ENCODE data around the gene ANKRD40. TPM values are rescaled to one million over a fixed set of nuclear protein-coding genes. Genes with fewer than 3 reads are reported as not detected.

ANKRD40 gene
- total and polyA plus RNA-seq, 10 of the 15 experiments (the other 5 are each of a cell fraction or from before 2014, with no cell fraction given): 5.9 to 21.7 (median 14.8) TPM

DNA sequence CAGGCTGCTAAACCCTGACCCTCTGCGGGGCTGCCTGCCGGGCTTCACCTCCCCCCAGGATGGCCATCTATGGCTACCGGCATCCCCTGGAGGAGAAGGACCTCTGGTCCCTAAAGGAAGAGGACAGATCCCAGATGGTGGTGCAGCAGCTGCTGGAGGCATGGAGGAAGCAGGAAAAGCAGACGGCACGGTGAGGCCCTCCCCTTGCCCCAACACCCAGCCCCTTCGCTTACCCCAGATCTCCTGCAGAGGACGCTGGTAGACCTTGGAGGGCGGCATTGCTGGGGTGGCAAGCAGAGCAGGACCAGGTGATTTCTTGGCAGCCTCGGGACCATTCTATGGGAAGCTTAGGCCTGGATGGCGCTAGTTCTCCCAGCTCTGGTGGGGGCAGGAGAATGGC, 48.5 kb downstream of the ANKRD40 start (continued):
- TF ChIP-seq, protein P1, sequence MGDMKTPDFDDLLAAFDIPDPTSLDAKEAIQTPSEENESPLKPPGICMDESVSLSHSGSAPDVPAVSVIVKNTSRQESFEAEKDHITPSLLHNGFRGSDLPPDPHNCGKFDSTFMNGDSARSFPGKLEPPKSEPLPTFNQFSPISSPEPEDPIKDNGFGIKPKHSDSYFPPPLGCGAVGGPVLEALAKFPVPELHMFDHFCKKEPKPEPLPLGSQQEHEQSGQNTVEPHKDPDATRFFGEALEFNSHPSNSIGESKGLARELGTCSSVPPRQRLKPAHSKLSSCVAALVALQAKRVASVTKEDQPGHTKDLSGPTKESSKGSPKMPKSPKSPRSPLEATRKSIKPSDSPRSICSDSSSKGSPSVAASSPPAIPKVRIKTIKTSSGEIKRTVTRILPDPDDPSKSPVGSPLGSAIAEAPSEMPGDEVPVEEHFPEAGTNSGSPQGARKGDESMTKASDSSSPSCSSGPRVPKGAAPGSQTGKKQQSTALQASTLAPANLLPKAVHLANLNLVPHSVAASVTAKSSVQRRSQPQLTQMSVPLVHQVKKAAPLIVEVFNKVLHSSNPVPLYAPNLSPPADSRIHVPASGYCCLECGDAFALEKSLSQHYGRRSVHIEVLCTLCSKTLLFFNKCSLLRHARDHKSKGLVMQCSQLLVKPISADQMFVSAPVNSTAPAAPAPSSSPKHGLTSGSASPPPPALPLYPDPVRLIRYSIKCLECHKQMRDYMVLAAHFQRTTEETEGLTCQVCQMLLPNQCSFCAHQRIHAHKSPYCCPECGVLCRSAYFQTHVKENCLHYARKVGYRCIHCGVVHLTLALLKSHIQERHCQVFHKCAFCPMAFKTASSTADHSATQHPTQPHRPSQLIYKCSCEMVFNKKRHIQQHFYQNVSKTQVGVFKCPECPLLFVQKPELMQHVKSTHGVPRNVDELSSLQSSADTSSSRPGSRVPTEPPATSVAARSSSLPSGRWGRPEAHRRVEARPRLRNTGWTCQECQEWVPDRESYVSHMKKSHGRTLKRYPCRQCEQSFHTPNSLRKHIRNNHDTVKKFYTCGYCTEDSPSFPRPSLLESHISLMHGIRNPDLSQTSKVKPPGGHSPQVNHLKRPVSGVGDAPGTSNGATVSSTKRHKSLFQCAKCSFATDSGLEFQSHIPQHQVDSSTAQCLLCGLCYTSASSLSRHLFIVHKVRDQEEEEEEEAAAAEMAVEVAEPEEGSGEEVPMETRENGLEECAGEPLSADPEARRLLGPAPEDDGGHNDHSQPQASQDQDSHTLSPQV (IDR thresholded peaks at IDR 0.05): no peak
- TF ChIP-seq, protein P2, sequence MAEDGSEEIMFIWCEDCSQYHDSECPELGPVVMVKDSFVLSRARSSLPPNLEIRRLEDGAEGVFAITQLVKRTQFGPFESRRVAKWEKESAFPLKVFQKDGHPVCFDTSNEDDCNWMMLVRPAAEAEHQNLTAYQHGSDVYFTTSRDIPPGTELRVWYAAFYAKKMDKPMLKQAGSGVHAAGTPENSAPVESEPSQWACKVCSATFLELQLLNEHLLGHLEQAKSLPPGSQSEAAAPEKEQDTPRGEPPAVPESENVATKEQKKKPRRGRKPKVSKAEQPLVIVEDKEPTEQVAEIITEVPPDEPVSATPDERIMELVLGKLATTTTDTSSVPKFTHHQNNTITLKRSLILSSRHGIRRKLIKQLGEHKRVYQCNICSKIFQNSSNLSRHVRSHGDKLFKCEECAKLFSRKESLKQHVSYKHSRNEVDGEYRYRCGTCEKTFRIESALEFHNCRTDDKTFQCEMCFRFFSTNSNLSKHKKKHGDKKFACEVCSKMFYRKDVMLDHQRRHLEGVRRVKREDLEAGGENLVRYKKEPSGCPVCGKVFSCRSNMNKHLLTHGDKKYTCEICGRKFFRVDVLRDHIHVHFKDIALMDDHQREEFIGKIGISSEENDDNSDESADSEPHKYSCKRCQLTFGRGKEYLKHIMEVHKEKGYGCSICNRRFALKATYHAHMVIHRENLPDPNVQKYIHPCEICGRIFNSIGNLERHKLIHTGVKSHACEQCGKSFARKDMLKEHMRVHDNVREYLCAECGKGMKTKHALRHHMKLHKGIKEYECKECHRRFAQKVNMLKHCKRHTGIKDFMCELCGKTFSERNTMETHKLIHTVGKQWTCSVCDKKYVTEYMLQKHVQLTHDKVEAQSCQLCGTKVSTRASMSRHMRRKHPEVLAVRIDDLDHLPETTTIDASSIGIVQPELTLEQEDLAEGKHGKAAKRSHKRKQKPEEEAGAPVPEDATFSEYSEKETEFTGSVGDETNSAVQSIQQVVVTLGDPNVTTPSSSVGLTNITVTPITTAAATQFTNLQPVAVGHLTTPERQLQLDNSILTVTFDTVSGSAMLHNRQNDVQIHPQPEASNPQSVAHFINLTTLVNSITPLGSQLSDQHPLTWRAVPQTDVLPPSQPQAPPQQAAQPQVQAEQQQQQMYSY (CRISPR knock-in tag; IDR thresholded peaks at IDR 0.05): no peak
- TF ChIP-seq, protein P3, sequence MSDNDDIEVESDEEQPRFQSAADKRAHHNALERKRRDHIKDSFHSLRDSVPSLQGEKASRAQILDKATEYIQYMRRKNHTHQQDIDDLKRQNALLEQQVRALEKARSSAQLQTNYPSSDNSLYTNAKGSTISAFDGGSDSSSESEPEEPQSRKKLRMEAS (IDR thresholded peaks at IDR 0.05; ENCODE audit: low read depth, low read length): no peak
- TF ChIP-seq EED (IDR thresholded peaks at IDR 0.05; ENCODE audit: low read depth) (no peak), SMARCA5 (IDR thresholded peaks at IDR 0.05) (no peak), HDAC2 (IDR thresholded peaks at IDR 0.05) (no peak), KLF5 (IDR thresholded peaks at IDR 0.05; ENCODE audit: partially characterized antibody) (no peak)
- TF ChIP-seq, protein P4, sequence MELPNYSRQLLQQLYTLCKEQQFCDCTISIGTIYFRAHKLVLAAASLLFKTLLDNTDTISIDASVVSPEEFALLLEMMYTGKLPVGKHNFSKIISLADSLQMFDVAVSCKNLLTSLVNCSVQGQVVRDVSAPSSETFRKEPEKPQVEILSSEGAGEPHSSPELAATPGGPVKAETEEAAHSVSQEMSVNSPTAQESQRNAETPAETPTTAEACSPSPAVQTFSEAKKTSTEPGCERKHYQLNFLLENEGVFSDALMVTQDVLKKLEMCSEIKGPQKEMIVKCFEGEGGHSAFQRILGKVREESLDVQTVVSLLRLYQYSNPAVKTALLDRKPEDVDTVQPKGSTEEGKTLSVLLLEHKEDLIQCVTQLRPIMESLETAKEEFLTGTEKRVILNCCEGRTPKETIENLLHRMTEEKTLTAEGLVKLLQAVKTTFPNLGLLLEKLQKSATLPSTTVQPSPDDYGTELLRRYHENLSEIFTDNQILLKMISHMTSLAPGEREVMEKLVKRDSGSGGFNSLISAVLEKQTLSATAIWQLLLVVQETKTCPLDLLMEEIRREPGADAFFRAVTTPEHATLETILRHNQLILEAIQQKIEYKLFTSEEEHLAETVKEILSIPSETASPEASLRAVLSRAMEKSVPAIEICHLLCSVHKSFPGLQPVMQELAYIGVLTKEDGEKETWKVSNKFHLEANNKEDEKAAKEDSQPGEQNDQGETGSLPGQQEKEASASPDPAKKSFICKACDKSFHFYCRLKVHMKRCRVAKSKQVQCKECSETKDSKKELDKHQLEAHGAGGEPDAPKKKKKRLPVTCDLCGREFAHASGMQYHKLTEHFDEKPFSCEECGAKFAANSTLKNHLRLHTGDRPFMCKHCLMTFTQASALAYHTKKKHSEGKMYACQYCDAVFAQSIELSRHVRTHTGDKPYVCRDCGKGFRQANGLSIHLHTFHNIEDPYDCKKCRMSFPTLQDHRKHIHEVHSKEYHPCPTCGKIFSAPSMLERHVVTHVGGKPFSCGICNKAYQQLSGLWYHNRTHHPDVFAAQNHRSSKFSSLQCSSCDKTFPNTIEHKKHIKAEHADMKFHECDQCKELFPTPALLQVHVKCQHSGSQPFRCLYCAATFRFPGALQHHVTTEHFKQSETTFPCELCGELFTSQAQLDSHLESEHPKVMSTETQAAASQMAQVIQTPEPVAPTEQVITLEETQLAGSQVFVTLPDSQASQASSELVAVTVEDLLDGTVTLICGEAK (IDR thresholded peaks at IDR 0.05; ENCODE audit: borderline replicate concordance): no peak
